Dedifferentiated amniotic fluid mesenchymal stem cell (primary cell): ENCODE data around the gene PLXNB2.

Source experiments
- DNase-seq: peaks from one replicate; pipeline ENCODE4 v3.0.0-alpha.2; 2016; ENCODE audit errors: extremely low spot score

PLXNB2 gene

GRCh38 chr22:50232481-50233151 lies 74.8 kb downstream of the PLXNB2 start:
- no peak for DNase-seq

- no peak for DNase-seq
Observed at GRCh38 chr22:50229370-50229769, 78.1 kb downstream of the PLXNB2 start.

GRCh38 chr22:50228366-50228765 lies 79.1 kb downstream of the PLXNB2 start:
- DNase-seq, result no peak

GRCh38 chr22:50227579-50228215 lies 79.7 kb downstream of the PLXNB2 start:
- no peak for DNase-seq

- DNase-seq, result no peak
Observed at GRCh38 chr22:50226875-50227165, 80.6 kb downstream of the PLXNB2 start.

GRCh38 chr22:50226063-50226874 lies 81.2 kb downstream of the PLXNB2 start:
- DNase-seq, result no peak

- DNase-seq, result no peak
Observed at GRCh38 chr22:50225200-50225969, 82.1 kb downstream of the PLXNB2 start.
